ENCODE results near the gene LDB2.

LDB2 gene

DNA sequence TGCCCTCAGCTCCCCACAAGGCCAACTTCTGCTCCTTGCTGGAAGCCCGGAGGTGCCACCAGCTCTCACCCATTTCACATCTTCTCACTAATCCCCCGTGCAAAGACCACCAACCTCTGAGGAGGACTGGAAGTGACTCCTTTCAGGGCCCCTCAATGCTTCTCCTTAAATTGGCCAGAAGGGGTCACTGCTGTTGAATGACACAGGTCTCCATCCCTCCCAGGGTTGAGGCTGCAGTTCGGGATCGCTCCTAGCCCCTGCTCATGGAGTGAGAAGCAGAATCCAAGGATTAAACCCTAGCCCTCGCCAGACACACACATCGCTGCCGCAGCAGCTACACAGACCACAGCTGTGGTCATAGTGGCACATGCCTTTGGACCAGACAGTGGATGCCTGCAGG lies 392.7 kb downstream of the LDB2 start:
- no peak overlapping the region for H3K4me3 ChIP-seq (ENCODE audit: low read depth, low read length)
- no peak for DNase-seq (ENCODE audit: low read depth)
- TF ChIP-seq, protein P1, sequence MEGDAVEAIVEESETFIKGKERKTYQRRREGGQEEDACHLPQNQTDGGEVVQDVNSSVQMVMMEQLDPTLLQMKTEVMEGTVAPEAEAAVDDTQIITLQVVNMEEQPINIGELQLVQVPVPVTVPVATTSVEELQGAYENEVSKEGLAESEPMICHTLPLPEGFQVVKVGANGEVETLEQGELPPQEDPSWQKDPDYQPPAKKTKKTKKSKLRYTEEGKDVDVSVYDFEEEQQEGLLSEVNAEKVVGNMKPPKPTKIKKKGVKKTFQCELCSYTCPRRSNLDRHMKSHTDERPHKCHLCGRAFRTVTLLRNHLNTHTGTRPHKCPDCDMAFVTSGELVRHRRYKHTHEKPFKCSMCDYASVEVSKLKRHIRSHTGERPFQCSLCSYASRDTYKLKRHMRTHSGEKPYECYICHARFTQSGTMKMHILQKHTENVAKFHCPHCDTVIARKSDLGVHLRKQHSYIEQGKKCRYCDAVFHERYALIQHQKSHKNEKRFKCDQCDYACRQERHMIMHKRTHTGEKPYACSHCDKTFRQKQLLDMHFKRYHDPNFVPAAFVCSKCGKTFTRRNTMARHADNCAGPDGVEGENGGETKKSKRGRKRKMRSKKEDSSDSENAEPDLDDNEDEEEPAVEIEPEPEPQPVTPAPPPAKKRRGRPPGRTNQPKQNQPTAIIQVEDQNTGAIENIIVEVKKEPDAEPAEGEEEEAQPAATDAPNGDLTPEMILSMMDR (IDR thresholded peaks at IDR 0.05; ENCODE audit: insufficient read depth, low read depth, low read length, missing control alignments) = no peak

DNA sequence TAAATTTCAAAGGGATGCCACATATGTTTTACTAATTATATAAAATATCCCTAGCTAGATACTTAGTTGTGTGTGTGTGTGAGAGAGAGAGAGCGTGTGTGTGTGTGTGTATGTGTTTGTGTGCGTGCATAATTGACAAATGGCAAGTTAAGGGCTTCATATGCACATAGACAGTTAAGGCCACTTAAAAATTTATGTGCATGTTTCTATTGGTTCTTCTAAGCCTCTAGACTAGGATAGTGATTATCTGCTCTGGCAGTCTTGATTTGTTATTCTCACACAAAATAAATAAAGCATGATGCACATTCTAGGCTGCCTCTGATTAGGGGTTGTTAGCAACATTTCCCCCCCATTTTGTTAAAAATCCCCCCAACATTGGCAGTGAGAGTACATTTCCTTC lies 393.2 kb downstream of the LDB2 start:
- TF ChIP-seq, protein P1 (IDR thresholded peaks at IDR 0.05; ENCODE audit: insufficient read depth, low read depth, low read length, missing control alignments) = no peak
- no peak overlapping the region for H3K4me3 ChIP-seq (ENCODE audit: low read depth, low read length)
- DNase-seq (ENCODE audit: low read depth) = no peak

DNA sequence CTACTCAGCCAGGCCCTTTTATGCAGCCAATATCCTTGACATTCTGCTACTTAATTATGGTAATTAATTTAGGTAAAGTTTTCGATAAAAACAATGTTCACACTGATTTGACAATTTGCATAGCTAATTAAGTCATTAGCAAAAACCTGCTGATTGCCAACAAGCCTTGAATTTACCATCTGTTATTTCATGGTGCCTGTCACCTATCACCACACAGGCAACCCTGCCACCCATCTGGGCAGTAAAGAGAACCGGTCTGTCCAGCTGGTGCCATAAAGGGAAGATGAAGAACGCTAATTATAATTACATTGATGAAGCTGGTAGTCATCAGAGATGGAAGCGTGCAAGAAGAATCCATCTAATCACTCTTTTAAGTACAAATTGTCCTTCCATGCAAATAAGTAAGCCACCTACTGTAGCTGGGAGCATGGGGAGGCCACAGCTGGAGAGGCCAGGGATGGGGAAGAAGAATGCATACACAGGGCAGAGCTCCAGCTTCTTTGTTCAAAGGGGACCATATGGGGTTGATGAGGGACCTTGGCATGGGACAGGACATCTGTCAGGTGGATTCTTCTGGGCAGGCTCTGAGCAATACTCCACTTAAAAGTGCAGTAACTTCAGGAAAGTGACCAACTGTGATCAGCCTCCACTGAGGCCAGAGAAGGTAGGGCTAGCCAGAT lies 394.9 kb downstream of the LDB2 start:
- no peak overlapping the region for H3K4me3 ChIP-seq (ENCODE audit: low read depth, low read length)
- TF ChIP-seq, protein P1 (IDR thresholded peaks at IDR 0.05; ENCODE audit: insufficient read depth, low read depth, low read length, missing control alignments) = no peak
- no peak for DNase-seq (ENCODE audit: low read depth)

GRCh38 chr4:16498978-16499377 lies 399.5 kb downstream of the LDB2 start:
- TF ChIP-seq, protein P1 (IDR thresholded peaks at IDR 0.05; ENCODE audit: insufficient read depth, low read depth, low read length, missing control alignments) = no peak
- DNase-seq (ENCODE audit: low read depth) = no peak

GRCh38 chr4:16496501-16496900 lies 401.9 kb downstream of the LDB2 start:
- H3K4me3 ChIP-seq (ENCODE audit: low read depth, low read length) = no peak overlapping the region
- no peak for DNase-seq (ENCODE audit: low read depth)
- TF ChIP-seq, protein P1 (IDR thresholded peaks at IDR 0.05; ENCODE audit: insufficient read depth, low read depth, low read length, missing control alignments) = no peak

More at GRCh38 chr4:16498978-16499377, 399.5 kb downstream of the LDB2 start:
- no peak overlapping the region for H3K4me3 ChIP-seq (ENCODE audit: low read depth, low read length)

- no peak overlapping the region for H3K4me3 ChIP-seq (ENCODE audit: low read depth, low read length)
- DNase-seq (ENCODE audit: low read depth) = no peak
- TF ChIP-seq, protein P1 (IDR thresholded peaks at IDR 0.05; ENCODE audit: insufficient read depth, low read depth, low read length, missing control alignments) = no peak
These were observed 405.6 kb downstream of the LDB2 start for GRCh38 chr4:16492872-16493271.

DNA sequence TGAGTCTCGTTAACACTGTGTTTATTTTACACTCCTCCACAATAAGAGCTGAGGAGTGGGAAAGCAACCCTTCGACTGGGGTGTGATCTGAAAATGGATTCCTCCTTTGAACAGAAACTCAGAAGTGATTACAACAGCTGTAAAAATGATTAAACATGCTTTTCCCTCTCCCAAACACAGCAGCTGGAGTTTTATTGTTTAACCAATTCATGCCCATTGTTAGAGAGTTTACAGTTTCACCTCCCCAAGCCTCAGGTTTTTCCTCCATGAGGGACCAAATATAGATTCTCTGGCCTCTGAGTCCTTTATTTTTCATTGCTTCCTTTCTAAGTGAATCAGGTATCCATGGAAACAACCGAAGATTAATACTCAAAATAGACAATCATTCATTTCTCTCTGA lies 409.2 kb downstream of the LDB2 start:
- no peak for DNase-seq (ENCODE audit: low read depth)
- TF ChIP-seq, protein P1 (IDR thresholded peaks at IDR 0.05; ENCODE audit: insufficient read depth, low read depth, low read length, missing control alignments) = no peak
- H3K4me3 ChIP-seq (ENCODE audit: low read depth, low read length) = no peak overlapping the region

All from GM12865 (cell line).